Gastrocnemius medialis (tissue), 4 donors: Measurements from ENCODE around the gene CDKN2D. TPM values are rescaled to one million over a fixed set of nuclear protein-coding genes. Genes with fewer than 3 reads are reported as not detected.

Source experiments
- ATAC-seq, 2 donors: fragments of 150-250 bp; one replicate each; pipeline ENCODE4 v1.9.1; 2016
- DNase-seq, 2 donors: peaks; one replicate each; pipeline ENCODE4 v3.0.0-alpha.2; 2019
- H3K27ac ChIP-seq, 4 donors: fragments of 200-600 bp; sonication (generic); 1 replicate in 1 of 4; 2 replicates in 3 of 4; pipeline ENCODE4 v1.5.1; 2016 to 2018; ENCODE audit warnings: mild to moderate bottlenecking in 2 of 4, moderate library complexity in 1 of 4
- H3K27me3 ChIP-seq, 3 donors: fragments of 200-600 bp; sonication (generic) in 2 of 3; 1 replicate in 1 of 3; 2 replicates in 2 of 3; pipeline versions ENCODE4 v1.5.1 to v1.6.0; 2016 to 2019; ENCODE audit warnings: mild to moderate bottlenecking in 1 of 3, moderate library complexity in 1 of 3
- H3K36me3 ChIP-seq, 2 donors: fragments of 200-600 bp; sonication (generic) in 1 of 2; one replicate each; pipeline ENCODE4 v1.5.1; 2017 to 2018
- H3K4me1 ChIP-seq, 2 donors: fragments of 200-600 bp; sonication (generic) in 1 of 2; one replicate each; pipeline ENCODE4 v1.5.1; 2016 to 2017; ENCODE audit warnings: mild to moderate bottlenecking in 2 of 2
- H3K4me3 ChIP-seq, 4 donors: fragments of 200-600 bp; sonication (generic) in 3 of 4; 1 replicate in 1 of 4; 2 replicates in 3 of 4; pipeline ENCODE4 v1.5.1; 2016 to 2019; ENCODE audit warnings: mild to moderate bottlenecking in 2 of 4
- H3K9me3 ChIP-seq, 3 donors: fragments of 200-600 bp; sonication (generic) in 2 of 3; 1 replicate in 1 of 3; 2 replicates in 2 of 3; pipeline ENCODE4 v1.5.1; 2016 to 2019
- CTCF ChIP-seq, 5 experiments: fragments of 450-650 bp in 3 of 5; fragments of 200-600 bp in 2 of 5; sonication (generic) in 2 of 5; IDR thresholded peaks in 4 of 5; conservative IDR thresholded peaks in 1 of 5; 1 replicate in 4 of 5; 2 replicates in 1 of 5; pipeline ENCODE4 v1.5.1; 2016 to 2019; ENCODE audit warnings: antibody characterized with exemption in 5 of 5, mild to moderate bottlenecking in 3 of 5, moderate library complexity in 3 of 5
- POLR2A ChIP-seq, 2 donors: fragments of 450-650 bp; IDR thresholded peaks; one replicate each; pipeline ENCODE4 v1.6.1; 2017; ENCODE audit warnings: antibody characterized with exemption in 2 of 2, mild to moderate bottlenecking in 2 of 2, moderate library complexity in 2 of 2
- in situ Hi-C, 4 donors: fragments of 200-750 bp; cut with MboI; loops; one replicate each; pipeline versions ENCODE4 v1.15.0 to v1.8.0; 2017; ENCODE audit warnings: low sequenced_read_pairs in 4 of 4
- intact Hi-C: fragments of 100-400 bp; cut with DNase I; formaldehyde crosslinking; loops from one replicate; pipeline ENCODE4 v1.15.1; 2023; ENCODE audit warnings: low total_unique reads
- total RNA-seq, 4 donors: library from RNA; depleted of rRNA; stranded (reverse); fragments of >200 nt; gene quantifications; one replicate each; pipeline versions ENCODE4 v1.1.0 to v1.2.3, GENCODE V29; 2016

The CDKN2D gene
- total RNA-seq, 4 donors from 2014 or later: 7.3 to 18.1 (median 13.4) TPM

- DNase-seq (no peak), ATAC-seq (no peak)
- H3K4me1 ChIP-seq: peaks cover 3 to 8% of the 10 kb centered on the region in 2 donors
- no peaks in the 10 kb centered on the region for H3K9me3 ChIP-seq
- H3K36me3 ChIP-seq: no peaks in the 10 kb centered on the region
- H3K27ac ChIP-seq: no peak overlapping the region
- H3K27me3 ChIP-seq: peaks cover 48 to 54% (median 51%) of the 10 kb centered on the region in 3 donors
- intact Hi-C loops: no loop called here
- no peak overlapping the region for H3K4me3 ChIP-seq
- no peak for TF ChIP-seq POLR2A (IDR thresholded peaks at IDR 0.05)
- TF ChIP-seq CTCF (IDR thresholded peaks at IDR 0.05 in 4 of 5, conservative IDR thresholded peaks at IDR 0.05 in 1 of 5): no peak
- in situ Hi-C loops: no loop called here
These were observed 49.4 kb downstream of the CDKN2D start for GRCh38 chr19:10519421-10519820.

GRCh38 chr19:10518444-10519361 is 50.1 kb downstream of the CDKN2D start:
- Histone ChIP-seq H3K4me1 (peaks cover 3 to 8% of the 10 kb centered on the region in 2 donors), H3K4me3 (no peak overlapping the region), H3K9me3 (no peaks in the 10 kb centered on the region), H3K27me3 (peaks cover 54 to 62% (median 57%) of the 10 kb centered on the region in 3 donors), H3K27ac (no peak overlapping the region), H3K36me3 (no peaks in the 10 kb centered on the region)
- TF ChIP-seq POLR2A (IDR thresholded peaks at IDR 0.05): no peak
- no peak for TF ChIP-seq CTCF (IDR thresholded peaks at IDR 0.05 in 4 of 5, conservative IDR thresholded peaks at IDR 0.05 in 1 of 5)
- intact Hi-C loops (no loop called here), in situ Hi-C loops (no loop called here)
- ATAC-seq (no peak), DNase-seq (no peak)

DNA sequence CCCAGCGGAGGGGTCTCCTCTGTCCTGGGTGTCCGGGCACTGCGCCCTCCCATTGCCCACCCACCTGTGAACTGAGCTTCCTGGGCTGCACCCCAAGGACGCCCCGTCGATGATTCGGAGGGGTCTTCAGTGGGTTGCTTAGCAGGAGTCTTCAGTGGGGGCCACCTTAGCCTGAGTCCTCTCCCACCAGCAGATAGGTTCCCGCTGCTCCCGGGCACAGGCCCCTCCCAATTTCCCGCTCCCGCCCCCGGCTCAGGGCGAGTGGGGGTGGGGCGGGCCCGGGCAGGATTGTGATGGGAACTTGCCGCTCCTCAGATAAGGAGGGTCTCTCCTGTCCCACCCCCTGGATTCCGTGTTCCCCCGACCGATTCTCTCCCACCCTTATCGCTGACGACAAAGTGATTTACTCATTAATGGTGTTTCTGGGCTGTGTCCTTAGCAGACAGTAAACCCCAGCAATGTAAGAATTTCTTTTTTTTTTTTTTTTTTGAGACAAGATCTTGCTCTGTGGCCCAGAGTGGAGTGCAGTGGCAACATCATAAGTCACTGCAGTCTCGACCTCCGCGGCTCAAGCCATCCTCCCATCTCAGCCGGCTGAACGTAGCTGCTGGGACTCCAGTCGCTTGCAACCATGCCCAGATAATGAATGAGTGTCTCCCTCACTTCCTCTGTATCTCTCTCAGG is 50.9 kb downstream of the CDKN2D start:
- no peaks in the 10 kb centered on the region for H3K9me3 ChIP-seq
- peak overlapping the region in 1 of 4 donors; percentile 27 for H3K4me3 ChIP-seq
- H3K27me3 ChIP-seq: peaks cover 62 to 70% (median 65%) of the 10 kb centered on the region in 3 donors
- TF ChIP-seq CTCF (IDR thresholded peaks at IDR 0.05 in 4 of 5, conservative IDR thresholded peaks at IDR 0.05 in 1 of 5) (no peak), POLR2A (IDR thresholded peaks at IDR 0.05) (no peak)
- no peak overlapping the region for H3K27ac ChIP-seq
- intact Hi-C loops (no loop called here), in situ Hi-C loops (no loop called here)
- no peak for ATAC-seq
- no peak for DNase-seq
- peaks cover 3 to 8% of the 10 kb centered on the region in 2 donors for H3K4me1 ChIP-seq
- H3K36me3 ChIP-seq: no peaks in the 10 kb centered on the region

DNA sequence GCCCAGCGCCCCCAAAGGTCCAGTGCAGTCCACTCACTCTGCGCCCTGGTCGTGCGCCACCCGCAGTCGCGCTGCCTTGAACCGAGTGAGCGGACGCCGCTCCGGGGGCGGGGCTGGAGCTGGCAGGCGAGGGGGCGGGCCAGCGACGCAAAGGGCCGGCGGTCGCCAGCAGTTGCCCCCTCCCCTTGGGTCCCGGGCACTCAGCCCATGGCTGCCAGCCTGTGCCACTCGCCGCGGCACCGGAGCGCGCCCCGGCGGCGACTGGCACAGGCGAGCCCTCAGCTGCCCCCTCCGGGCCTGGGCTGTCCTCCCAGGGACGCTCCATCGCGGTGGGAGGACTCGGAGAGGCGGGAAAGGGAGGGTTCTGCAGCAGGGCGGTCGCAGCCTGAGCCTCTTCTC is 51.4 kb downstream of the CDKN2D start, which contains the start of gene S1PR5:
S1PR5 (minus strand) TSS at position 87 of the 399 bp plus-strand sequence. CDS start 2,436 bp downstream, outside the sequence.
- intact Hi-C loops: no loop called here
- Histone ChIP-seq H3K9me3 (no peaks in the 10 kb centered on the region), H3K4me3 (peak within 1 kb of the TSS in 2 of 4 donors; percentile 24 to 27), H3K27me3 (peaks cover 65 to 74% (median 69%) of the 10 kb centered on the region in 3 donors), H3K4me1 (peaks cover 3 to 8% of the 10 kb centered on the region in 2 donors), H3K27ac (no peak within 1 kb of the TSS), H3K36me3 (no peaks in the 10 kb centered on the region)
- TF ChIP-seq CTCF (IDR thresholded peaks at IDR 0.05 in 4 of 5, conservative IDR thresholded peaks at IDR 0.05 in 1 of 5) (no peak), POLR2A (IDR thresholded peaks at IDR 0.05) (no peak)
- DNase-seq: no peak
- ATAC-seq: no peak
- in situ Hi-C loops: no loop called here
